Parathyroid adenoma (tissue), 2 donors: ENCODE measurements around the gene ZFR2.
"Not testable (repeated sequence)": the region's sequence is repeated elsewhere in the genome, so short reads cannot be mapped to it uniquely, and the experiment has no call there.

Source experiments
- H2AFZ ChIP-seq: fragments of 300-600 bp; sonication (generic); one replicate; pipeline ENCODE4 v1.7.0; 2017; ENCODE audit warnings: antibody characterized with exemption, mild to moderate bottlenecking
- H3K27ac ChIP-seq: fragments of 300-600 bp; sonication (generic); one replicate; pipeline ENCODE4 v1.7.0; 2017
- H3K27me3 ChIP-seq: fragments of 300-600 bp; sonication (generic); one replicate; pipeline ENCODE4 v1.7.0; 2017; ENCODE audit warnings: low read length; ENCODE audit not compliant: control insufficient read depth, insufficient read depth
- H3K36me3 ChIP-seq: fragments of 300-600 bp; sonication (generic); one replicate; pipeline ENCODE4 v1.7.0; 2017; ENCODE audit warnings: low read length; ENCODE audit not compliant: control insufficient read depth, insufficient read depth
- H3K4me1 ChIP-seq: fragments of 300-600 bp; sonication (generic); one replicate; pipeline ENCODE4 v1.7.0; 2017; ENCODE audit warnings: control low read depth
- H3K4me2 ChIP-seq: fragments of 300-600 bp; sonication (generic); one replicate; pipeline ENCODE4 v1.7.0; 2017; ENCODE audit warnings: low read length
- H3K4me3 ChIP-seq: fragments of 300-600 bp; sonication (generic); one replicate; pipeline ENCODE4 v1.7.0; 2017; ENCODE audit warnings: low read depth, low read length
- H3K79me2 ChIP-seq: fragments of 300-600 bp; sonication (generic); one replicate; pipeline ENCODE4 v1.7.0; 2017; ENCODE audit warnings: control low read depth
- H3K9ac ChIP-seq: fragments of 300-600 bp; sonication (generic); one replicate; pipeline ENCODE4 v1.7.0; 2017; ENCODE audit warnings: mild to moderate bottlenecking
- H3K9me3 ChIP-seq: fragments of 300-600 bp; sonication (generic); one replicate; pipeline ENCODE4 v1.7.0; 2017; ENCODE audit warnings: low read length; ENCODE audit not compliant: control insufficient read depth
- CTCF ChIP-seq: fragments of 300-600 bp; sonication (generic); IDR thresholded peaks from one replicate; pipeline ENCODE4 v1.7.0; 2017; ENCODE audit warnings: antibody characterized with exemption, mild to moderate bottlenecking
- donor health status: primary hyperparathyroidism.

The ZFR2 gene

GRCh38 chr19:3760871-3761361, 107.9 kb downstream of the ZFR2 start:
- Histone ChIP-seq H3K27me3 (no peaks in the 10 kb centered on the region), H3K4me1 (no peaks in the 10 kb centered on the region), H3K27ac (peak overlapping the region; percentile 66), H3K79me2 (peaks cover 5% of the 10 kb centered on the region), H3K36me3 (no peaks in the 10 kb centered on the region), H3K9me3 (no peaks in the 10 kb centered on the region), H3K4me2 (peak overlapping the region; percentile 99), H2AFZ (peak overlapping the region; percentile 98), H3K9ac (peak overlapping the region; percentile 87), H3K4me3 (peak overlapping the region; percentile 100)
- no peak for TF ChIP-seq CTCF

GRCh38 chr19:3759482-3760254, 109.2 kb downstream of the ZFR2 start:
- Histone ChIP-seq H2AFZ (no peak overlapping the region), H3K79me2 (peaks cover 5% of the 10 kb centered on the region), H3K4me3 (no peak overlapping the region), H3K27me3 (no peaks in the 10 kb centered on the region), H3K9me3 (no peaks in the 10 kb centered on the region), H3K4me2 (no peak overlapping the region), H3K36me3 (no peaks in the 10 kb centered on the region), H3K27ac (no peak overlapping the region), H3K9ac (no peak overlapping the region), H3K4me1 (no peaks in the 10 kb centered on the region)
- TF ChIP-seq CTCF, result no peak

- H3K4me2 ChIP-seq, H3K4me3 ChIP-seq, H3K27me3 ChIP-seq, H2AFZ ChIP-seq, H3K27ac ChIP-seq, H3K36me3 ChIP-seq, H3K9ac ChIP-seq, H3K9me3 ChIP-seq, H3K4me1 ChIP-seq, H3K79me2 ChIP-seq: not testable (repeated sequence)
Observed at GRCh38 chr19:3758297-3758696, 110.5 kb downstream of the ZFR2 start.

GRCh38 chr19:3757705-3758104, 111.1 kb downstream of the ZFR2 start:
- not testable (repeated sequence) for H3K4me3 ChIP-seq, H3K9ac ChIP-seq, H3K27me3 ChIP-seq, H3K4me1 ChIP-seq, H3K36me3 ChIP-seq, H3K4me2 ChIP-seq, H2AFZ ChIP-seq, H3K9me3 ChIP-seq, H3K27ac ChIP-seq, H3K79me2 ChIP-seq
